Stimulated activated CD4-positive, alpha-beta T cell treated with anti-CD3 and anti-CD28 coated beads, Interleukin-12 subunit alpha, Interleukin-12 subunit beta, amount 100 ng/mL, for 48 hours (primary cell): ENCODE measurements around the gene DGUOK.

Source experiments
- DNase-seq, 3 donors: peaks; one replicate each; pipeline ENCODE4 v3.0.0-alpha.2; 2020; ENCODE audit warnings: low read depth in 2 of 3, low spot score in 1 of 3

The DGUOK gene

GRCh38 chr2:73979021-73979420 lies 52.3 kb downstream of the DGUOK start:
- peak in 1 of 3 donors; percentile 61 for DNase-seq

- DNase-seq: no peak
These were observed 53.0 kb downstream of the DGUOK start for GRCh38 chr2:73979686-73980085.

- DNase-seq: no peak
These were observed 53.9 kb downstream of the DGUOK start for GRCh38 chr2:73980566-73980965.

GRCh38 chr2:73981081-73982001 lies 54.7 kb downstream of the DGUOK start:
- no peak for DNase-seq

GRCh38 chr2:73982140-73982617 lies 55.5 kb downstream of the DGUOK start:
- DNase-seq: no peak

- no peak for DNase-seq
These were observed 56.9 kb downstream of the DGUOK start for GRCh38 chr2:73983322-73984202.

- DNase-seq: no peak
These were observed 57.7 kb downstream of the DGUOK start, which contains the start of gene TET3 for GRCh38 chr2:73984203-73984921. TET3 (plus strand) TSS chr2:73984910; CDS start chr2:73986404, 1,494 bp downstream.

- DNase-seq: peak in 1 of 3 donors; percentile 61
These were observed 58.2 kb downstream of the DGUOK start for GRCh38 chr2:73984922-73985307.

GRCh38 chr2:73985308-73986084 lies 58.8 kb downstream of the DGUOK start:
- peak in 1 of 3 donors; percentile 59 for DNase-seq

GRCh38 chr2:73986085-73986681 lies 59.5 kb downstream of the DGUOK start:
- no peak for DNase-seq

- DNase-seq: no peak
These were observed 60.6 kb downstream of the DGUOK start for GRCh38 chr2:73987109-73987947.

GRCh38 chr2:73987948-73988700 lies 61.4 kb downstream of the DGUOK start:
- DNase-seq: no peak

- no peak for DNase-seq
These were observed 63.3 kb downstream of the DGUOK start for GRCh38 chr2:73989972-73990371.

- DNase-seq: no peak
These were observed 63.9 kb downstream of the DGUOK start for GRCh38 chr2:73990531-73990930.

GRCh38 chr2:73992036-73992435 lies 65.4 kb downstream of the DGUOK start:
- DNase-seq: no peak

- DNase-seq: no peak
These were observed 66.7 kb downstream of the DGUOK start for GRCh38 chr2:73993376-73993775.

GRCh38 chr2:73993778-73994177 lies 67.1 kb downstream of the DGUOK start:
- DNase-seq: no peak

GRCh38 chr2:73994178-73994831 lies 67.6 kb downstream of the DGUOK start:
- no peak for DNase-seq
